HepG2 (cell line): ENCODE data around the gene KIN. TPM values are rescaled to one million over a fixed set of nuclear protein-coding genes. Genes with fewer than 3 reads are reported as not detected.
A peak's percentile ranks its signal among the peaks of the same experiment; 100 is the strongest.

Experiments used
- CHD4 ChIP-seq: fragments of 200-600 bp; sonication (generic); IDR thresholded peaks from 2 replicates; pipeline ENCODE4 v1.7.0; 2017; ENCODE audit warnings: mild to moderate bottlenecking, low read length, borderline replicate concordance
- HMGA1 ChIP-seq: sonication (generic); formaldehyde crosslinking; conservative IDR thresholded peaks from 2 replicates; pipeline ENCODE4 v1.4.0; 2020; ENCODE audit warnings: missing genetic modification reagents
- IRX3 ChIP-seq: sonication (generic); formaldehyde crosslinking; IDR thresholded peaks from 2 replicates; pipeline ENCODE4 v1.8.1; 2023; ENCODE audit warnings: mild to moderate bottlenecking, low read depth, missing genetic modification reagents, borderline replicate concordance
- PCBP1 ChIP-seq: fragments of 200-400 bp; formaldehyde crosslinking; IDR thresholded peaks from 2 replicates; pipeline ENCODE4 v1.6.1; 2017; ENCODE audit warnings: mild to moderate bottlenecking, low read depth, low read length, borderline replicate concordance
- PHB2 ChIP-seq: fragments of 450-650 bp; IDR thresholded peaks from 2 replicates; pipeline ENCODE4 v1.6.1; 2018; ENCODE audit not compliant: partially characterized antibody
- PRPF4 ChIP-seq: fragments of 200-400 bp; formaldehyde crosslinking; IDR thresholded peaks from 2 replicates; pipeline ENCODE4 v1.6.1; 2016; ENCODE audit warnings: low read length, low read depth; ENCODE audit not compliant: poor library complexity, severe bottlenecking
- REPIN1 ChIP-seq: sonication (generic); formaldehyde crosslinking; IDR thresholded peaks from 2 replicates; pipeline ENCODE4 v1.8.0; 2022; ENCODE audit warnings: missing genetic modification reagents, low read depth, mild to moderate bottlenecking, borderline replicate concordance
- SMC3 ChIP-seq: IDR thresholded peaks from 2 replicates; pipeline ENCODE4 v1.6.1; 2011; ENCODE audit warnings: low read length, improper control_type of control experiment
- TEF ChIP-seq: sonication (generic); formaldehyde crosslinking; IDR thresholded peaks from 2 replicates; pipeline ENCODE4 v1.5.0; 2020; ENCODE audit warnings: missing genetic modification reagents
- TFAP4 ChIP-seq: sonication (generic); IDR thresholded peaks from 2 replicates; pipeline ENCODE4 v1.6.1; 2016; ENCODE audit warnings: low read depth, borderline replicate concordance
- ZKSCAN8 ChIP-seq: IDR thresholded peaks from 2 replicates; pipeline ENCODE4 v1.6.1; 2016; ENCODE audit warnings: borderline replicate concordance, missing genetic modification reagents, missing compliant biosample characterization
- ZNF136 ChIP-seq: sonication (generic); formaldehyde crosslinking; IDR thresholded peaks from 2 replicates; pipeline ENCODE4 v1.8.1; 2022; ENCODE audit warnings: low read depth, mild to moderate bottlenecking, moderate library complexity, missing genetic modification reagents
- ZNF546 ChIP-seq: sonication (generic); formaldehyde crosslinking; conservative IDR thresholded peaks from 2 replicates; pipeline ENCODE4 v1.8.1; 2023; ENCODE audit warnings: mild to moderate bottlenecking, missing genetic modification reagents
- ZNF639 ChIP-seq: conservative IDR thresholded peaks from 2 replicates; pipeline ENCODE4 v1.6.1; 2018; ENCODE audit warnings: missing genetic modification reagents
- ZNF672 ChIP-seq: sonication (generic); formaldehyde crosslinking; IDR thresholded peaks from 2 replicates; pipeline ENCODE4 v1.8.1; 2022; ENCODE audit warnings: missing genetic modification reagents
- ZNF7 ChIP-seq: IDR thresholded peaks from 2 replicates; pipeline ENCODE4 v1.6.1; 2016; ENCODE audit warnings: missing biosample characterization, missing genetic modification reagents
- ZNF770 ChIP-seq: sonication (generic); formaldehyde crosslinking; IDR thresholded peaks from 2 replicates; pipeline ENCODE4 v1.5.0; 2020; ENCODE audit warnings: mild to moderate bottlenecking, missing genetic modification reagents
- polyA plus RNA-seq, 8 experiments: library from polyadenylated mRNA; depleted of rRNA in 3 of 8; stranded (reverse) in 7 of 8; unstranded in 1 of 8; fragments of >200 nt; fragmentation: Illumina TruSeq in 4 of 8; extraction: Trizol in 4 of 8; gene quantifications; 2 replicates each; pipeline versions ENCODE4 v1.2.1 to v1.2.3, GENCODE V29; 2011 to 2016; ENCODE audit warnings: low read depth in 4 of 8, missing spikeins in 1 of 8, mixed read lengths in 1 of 8; ENCODE audit not compliant: insufficient read depth in 1 of 8
- total RNA-seq, 5 experiments: library from RNA; depleted of rRNA; stranded (reverse); fragments of >200 nt; fragmentation: Illumina TruSeq; extraction: Trizol; gene quantifications; 2 replicates each; pipeline ENCODE4 v1.2.3, GENCODE V29; 2016; ENCODE audit warnings: low read depth in 1 of 5
- TF ChIP-seq, protein P1 (sequence below): sonication (generic); formaldehyde crosslinking; conservative IDR thresholded peaks from 2 replicates; pipeline ENCODE4 v1.4.0; 2020; ENCODE audit warnings: missing genetic modification reagents
- TF ChIP-seq, protein P2 (sequence below): sonication (generic); formaldehyde crosslinking; IDR thresholded peaks from 2 replicates; pipeline ENCODE4 v1.9.0; 2022; ENCODE audit warnings: missing genetic modification reagents, mild to moderate bottlenecking, borderline replicate concordance

KIN gene
- total and polyA plus RNA-seq, 2 of the 13 experiments (the other 11 are each of a cell fraction or from before 2014, with no cell fraction given) = 4.9 to 23.2 TPM

GRCh38 chr10:7818295-7819120 lies 30.7 kb upstream of the KIN start, which contains the start of gene TAF3 (continued):
- TF ChIP-seq, protein P1, sequence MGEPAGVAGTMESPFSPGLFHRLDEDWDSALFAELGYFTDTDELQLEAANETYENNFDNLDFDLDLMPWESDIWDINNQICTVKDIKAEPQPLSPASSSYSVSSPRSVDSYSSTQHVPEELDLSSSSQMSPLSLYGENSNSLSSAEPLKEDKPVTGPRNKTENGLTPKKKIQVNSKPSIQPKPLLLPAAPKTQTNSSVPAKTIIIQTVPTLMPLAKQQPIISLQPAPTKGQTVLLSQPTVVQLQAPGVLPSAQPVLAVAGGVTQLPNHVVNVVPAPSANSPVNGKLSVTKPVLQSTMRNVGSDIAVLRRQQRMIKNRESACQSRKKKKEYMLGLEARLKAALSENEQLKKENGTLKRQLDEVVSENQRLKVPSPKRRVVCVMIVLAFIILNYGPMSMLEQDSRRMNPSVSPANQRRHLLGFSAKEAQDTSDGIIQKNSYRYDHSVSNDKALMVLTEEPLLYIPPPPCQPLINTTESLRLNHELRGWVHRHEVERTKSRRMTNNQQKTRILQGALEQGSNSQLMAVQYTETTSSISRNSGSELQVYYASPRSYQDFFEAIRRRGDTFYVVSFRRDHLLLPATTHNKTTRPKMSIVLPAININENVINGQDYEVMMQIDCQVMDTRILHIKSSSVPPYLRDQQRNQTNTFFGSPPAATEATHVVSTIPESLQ (CRISPR knock-in tag) = peak; percentile 74; the same call in 1 of the 2 replicates
- no peak for TF ChIP-seq PHB2
- TF ChIP-seq ZNF672 (CRISPR knock-in tag) = 0 out of 2 replicates have a peak, but pooled peaks have one; percentile 32
- TF ChIP-seq CHD4 = no peak
- TF ChIP-seq PCBP1 = peak; percentile 85; the same call in 1 of the 2 replicates
- 0 out of 2 replicates have a peak, but pooled peaks have one; percentile 37 for TF ChIP-seq IRX3
- TF ChIP-seq ZNF639 (CRISPR knock-in tag) = peak; percentile 88
- TF ChIP-seq ZNF136 (CRISPR knock-in tag) = peak; percentile 83; the same call in 1 of the 2 replicates
- no peak; the same call in 1 of the 2 replicates for TF ChIP-seq ZNF770
- no peak; the same call in 1 of the 2 replicates for TF ChIP-seq ZKSCAN8 (CRISPR knock-in tag)
- peak; percentile 91; the same call in 1 of the 2 replicates for TF ChIP-seq REPIN1 (CRISPR knock-in tag)
- TF ChIP-seq HMGA1 (CRISPR knock-in tag) = no peak
- no peak for TF ChIP-seq ZNF7 (CRISPR knock-in tag)
- TF ChIP-seq, protein P2, sequence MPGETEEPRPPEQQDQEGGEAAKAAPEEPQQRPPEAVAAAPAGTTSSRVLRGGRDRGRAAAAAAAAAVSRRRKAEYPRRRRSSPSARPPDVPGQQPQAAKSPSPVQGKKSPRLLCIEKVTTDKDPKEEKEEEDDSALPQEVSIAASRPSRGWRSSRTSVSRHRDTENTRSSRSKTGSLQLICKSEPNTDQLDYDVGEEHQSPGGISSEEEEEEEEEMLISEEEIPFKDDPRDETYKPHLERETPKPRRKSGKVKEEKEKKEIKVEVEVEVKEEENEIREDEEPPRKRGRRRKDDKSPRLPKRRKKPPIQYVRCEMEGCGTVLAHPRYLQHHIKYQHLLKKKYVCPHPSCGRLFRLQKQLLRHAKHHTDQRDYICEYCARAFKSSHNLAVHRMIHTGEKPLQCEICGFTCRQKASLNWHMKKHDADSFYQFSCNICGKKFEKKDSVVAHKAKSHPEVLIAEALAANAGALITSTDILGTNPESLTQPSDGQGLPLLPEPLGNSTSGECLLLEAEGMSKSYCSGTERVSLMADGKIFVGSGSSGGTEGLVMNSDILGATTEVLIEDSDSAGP (CRISPR knock-in tag) = peak; percentile 94
- TF ChIP-seq TEF (CRISPR knock-in tag) = no peak
- peak; percentile 81; the same call in 1 of the 2 replicates for TF ChIP-seq TFAP4
- TF ChIP-seq PRPF4 = no peak
- TF ChIP-seq SMC3 = no peak
- peak; percentile 80; the same call in 1 of the 2 replicates for TF ChIP-seq ZNF546
